Stimulated activated CD4-positive, alpha-beta T cell treated with anti-CD3 and anti-CD28 coated beads, Interleukin-15, amount 100 ng/mL, for 48 hours (primary cell): Measurements from ENCODE around the gene PSMB11.
"Not testable (repeated sequence)": the region's sequence is repeated elsewhere in the genome, so short reads cannot be mapped to it uniquely, and the experiment has no call there.

Source experiments
- DNase-seq, 2 donors: peaks; one replicate each; pipeline ENCODE4 v3.0.0-alpha.2; 2020; ENCODE audit warnings: low read depth in 2 of 2

Gene PSMB11

GRCh38 chr14:23042162-23042965 is at the start of gene PSMB11:
Gene PSMB11, plus strand, starts transcription at chr14:23042212. Its CDS starts 14 bp downstream, at chr14:23042226.
- DNase-seq: no peak

DNA sequence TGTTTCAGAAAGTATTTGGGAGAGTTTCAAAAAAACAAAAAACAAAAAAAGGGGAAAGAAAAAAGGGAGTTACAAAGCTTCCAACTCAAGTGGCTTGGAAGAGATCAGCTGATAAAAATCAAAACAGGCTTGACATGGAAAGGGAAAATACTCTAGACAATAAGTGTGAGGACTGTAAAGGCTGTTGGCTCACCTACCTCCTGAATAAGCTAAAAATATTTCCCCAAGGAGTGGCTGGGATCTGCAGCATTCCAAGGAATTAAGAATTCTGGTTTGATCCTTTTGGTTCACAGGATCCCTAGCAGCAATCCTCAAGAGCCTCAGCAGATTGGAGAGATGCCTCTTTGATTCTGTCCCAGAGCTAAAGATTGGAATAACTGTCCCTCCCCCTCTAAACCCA is 48.5 kb upstream of the PSMB11 start:
- no peak for DNase-seq

GRCh38 chr14:22994762-22995275 is 47.2 kb upstream of the PSMB11 start:
- no peak for DNase-seq

GRCh38 chr14:22995889-22996625 is 46.0 kb upstream of the PSMB11 start:
- DNase-seq: no peak

DNA sequence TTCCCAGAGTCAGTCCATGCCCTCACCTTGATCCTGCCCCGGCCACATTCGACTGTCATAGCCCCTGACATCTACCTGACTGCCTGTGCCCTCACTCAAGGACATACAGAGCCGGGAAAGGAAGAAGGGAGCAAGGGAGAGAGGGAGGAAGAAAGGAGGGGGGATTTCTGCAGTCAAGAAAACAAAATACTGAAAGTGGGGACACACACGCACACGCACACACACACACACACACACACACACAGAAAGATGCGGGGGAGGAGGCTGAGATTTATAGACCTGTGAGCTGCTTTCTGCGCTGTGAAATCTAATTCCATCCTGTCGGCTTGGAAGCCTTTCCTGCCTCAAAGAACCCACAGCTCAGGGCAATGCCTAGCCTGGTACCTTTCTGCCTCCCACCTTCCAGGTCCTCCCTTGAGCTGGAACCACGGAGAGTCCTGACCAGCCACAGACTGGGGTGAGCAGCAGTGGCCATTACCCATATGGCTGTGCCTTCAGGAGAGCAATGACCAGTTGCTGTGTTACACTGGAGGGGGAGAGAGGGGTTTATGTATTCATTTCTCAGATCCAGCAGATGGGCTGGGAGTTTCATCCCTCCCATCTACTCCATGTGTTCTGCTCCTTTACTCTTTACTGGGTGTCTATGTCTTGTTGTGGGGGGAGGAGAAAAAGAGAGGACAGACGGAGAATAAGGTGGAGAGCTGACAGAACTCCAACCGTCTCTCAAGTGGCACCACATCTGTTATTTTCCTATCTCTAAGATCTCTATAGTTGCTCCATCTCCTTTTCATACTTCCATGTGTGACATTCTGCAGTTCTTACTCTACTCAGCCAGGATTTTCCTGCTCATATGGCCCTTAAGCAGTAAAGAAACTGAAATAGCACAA is 45.0 kb upstream of the PSMB11 start:
- DNase-seq: no peak

GRCh38 chr14:22997676-22998323 is 44.2 kb upstream of the PSMB11 start:
- no peak for DNase-seq

DNA sequence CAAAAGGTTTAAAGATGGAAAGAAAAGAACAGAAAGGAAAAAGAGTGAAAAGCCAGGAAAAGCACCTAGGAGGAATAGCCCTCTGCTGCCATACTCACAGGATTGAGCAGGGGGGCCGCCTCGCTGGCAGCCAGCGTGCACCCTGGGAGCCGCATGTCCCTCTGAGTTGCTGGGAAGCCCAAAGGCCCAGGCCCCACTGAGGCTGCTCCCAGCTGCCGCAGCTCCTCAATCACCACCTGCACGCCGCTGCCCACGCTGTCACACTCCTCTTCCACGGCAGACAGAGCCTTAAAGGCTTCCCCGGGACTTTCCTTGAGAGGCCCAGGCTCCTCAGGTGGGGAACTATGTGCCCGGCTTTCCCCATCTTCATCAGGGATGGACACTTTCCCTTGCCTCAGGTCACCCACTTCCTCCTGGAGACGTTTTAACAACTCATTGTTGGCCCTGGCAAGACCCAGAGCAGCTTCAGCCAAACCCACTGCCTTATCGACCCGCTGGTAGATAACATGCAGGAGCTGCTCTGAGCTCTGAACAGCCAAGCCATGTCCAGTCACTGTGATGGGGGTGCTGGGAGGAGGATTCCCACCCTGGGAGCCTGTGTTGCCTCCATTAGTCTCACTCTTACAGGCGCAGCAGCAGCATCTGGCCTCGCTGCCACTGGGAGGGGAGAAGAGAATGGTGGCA is 43.5 kb upstream of the PSMB11 start:
- DNase-seq: no peak

GRCh38 chr14:23000860-23001259 is 41.2 kb upstream of the PSMB11 start:
- DNase-seq: no peak

DNA sequence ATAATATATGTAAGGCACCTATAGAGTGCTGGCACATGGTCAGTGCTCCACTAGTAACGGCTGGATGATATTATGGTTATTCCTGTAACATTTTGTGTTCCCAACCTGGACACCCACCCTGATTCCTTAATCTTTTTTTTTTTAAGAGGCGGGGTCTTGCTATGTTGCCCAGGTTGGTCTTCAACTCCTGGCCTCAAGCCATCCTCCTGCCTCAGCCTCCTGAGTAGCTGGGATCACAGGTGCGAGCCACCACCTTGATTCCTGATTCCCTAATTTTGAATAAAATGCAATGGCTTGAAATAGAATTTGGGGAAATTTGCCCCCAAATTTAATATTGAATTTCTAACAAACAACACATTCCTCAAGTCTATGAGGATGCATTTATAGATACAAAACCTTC is 39.4 kb upstream of the PSMB11 start:
- DNase-seq: no peak

DNA sequence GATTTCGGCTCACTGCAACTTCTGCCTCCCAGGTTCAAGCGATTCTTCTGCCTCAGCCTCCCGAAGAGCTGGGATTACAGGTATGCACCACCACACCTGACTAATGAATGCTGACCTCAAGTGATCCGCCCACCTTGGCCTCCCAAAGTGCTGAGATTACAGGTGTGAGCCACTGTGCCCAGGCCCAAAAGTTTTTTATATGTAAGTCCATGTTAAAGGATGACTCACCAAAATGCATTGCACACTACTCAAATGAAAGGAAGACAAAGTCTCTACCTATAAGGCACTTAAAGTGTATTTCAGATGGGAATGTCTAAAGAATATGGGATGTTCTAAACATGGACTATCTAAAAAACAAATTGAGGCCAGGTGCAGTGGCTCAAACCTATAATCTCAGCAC is 37.7 kb upstream of the PSMB11 start:
- not testable (repeated sequence) for DNase-seq

- no peak for DNase-seq
Measured at GRCh38 chr14:23005451-23006187, 36.4 kb upstream of the PSMB11 start.

- no peak for DNase-seq
Measured at GRCh38 chr14:23006188-23006534, 35.9 kb upstream of the PSMB11 start.

GRCh38 chr14:23006544-23007419 is 35.2 kb upstream of the PSMB11 start:
- DNase-seq: peak; percentile 95 to 97

GRCh38 chr14:23008831-23009230 is 33.2 kb upstream of the PSMB11 start:
- no peak for DNase-seq

DNA sequence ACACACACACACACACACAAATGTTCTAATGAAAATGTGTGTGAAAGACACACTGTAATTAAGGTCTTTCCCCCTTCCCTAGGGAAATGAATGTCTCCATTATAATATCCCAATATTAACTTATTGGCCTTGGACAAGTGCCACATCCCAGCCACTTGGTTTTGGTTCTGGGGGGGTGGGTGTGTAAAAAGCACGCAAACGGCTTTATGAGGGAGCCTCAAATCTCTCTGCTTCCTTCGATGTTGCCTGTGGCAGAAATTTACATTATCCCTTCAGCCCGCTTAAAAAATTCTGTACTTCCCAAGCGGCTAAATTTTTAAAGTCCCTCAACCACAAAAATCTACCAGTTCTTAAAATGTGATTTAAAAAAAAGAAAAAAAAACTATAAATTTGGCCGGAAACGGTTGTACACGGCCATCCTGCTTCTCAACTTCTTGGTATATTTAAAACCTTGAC is 32.5 kb upstream of the PSMB11 start:
- no peak for DNase-seq

DNA sequence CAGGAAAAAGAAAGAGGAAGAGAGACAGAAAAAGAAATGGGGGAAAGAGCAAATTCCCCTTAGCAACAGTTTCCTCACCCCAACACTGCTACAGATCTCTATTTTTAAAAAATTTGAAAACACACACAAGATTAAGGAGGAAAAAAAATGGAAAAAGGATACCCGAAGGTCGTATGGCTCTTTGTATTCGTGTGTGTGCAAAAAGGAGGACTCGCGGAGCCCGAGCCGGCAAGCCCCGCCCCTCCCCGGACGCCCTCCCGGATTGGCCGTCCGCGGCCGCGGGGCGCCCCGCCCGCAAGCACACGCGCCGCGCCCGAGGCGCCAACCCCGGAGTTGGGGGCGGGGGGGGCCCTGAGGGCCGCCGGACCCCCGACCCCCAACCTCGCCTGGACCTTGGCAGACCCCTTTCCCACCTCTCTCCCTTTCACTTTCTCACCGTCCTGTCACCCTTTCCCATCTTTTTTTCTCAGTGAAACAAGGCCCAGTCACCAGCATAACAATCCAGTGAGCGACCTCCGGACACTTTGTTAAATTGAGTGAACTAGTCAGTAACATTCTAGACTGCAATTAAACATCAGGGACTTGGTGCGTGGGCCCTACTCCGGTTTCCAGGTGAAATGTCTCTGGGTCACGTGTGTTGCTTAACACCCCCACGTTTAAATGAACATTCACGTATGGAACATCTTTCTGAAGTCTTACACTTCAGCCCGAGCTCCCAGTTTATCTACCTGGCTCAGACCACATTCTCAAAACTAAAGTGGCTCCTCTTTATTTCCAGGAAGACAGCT is 31.9 kb upstream of the PSMB11 start, which contains the start of gene C14orf93:
Gene C14orf93, minus strand, starts transcription at position 205 of the 788 bp plus-strand sequence. CDS start 11,120 bp downstream, outside the sequence.
- peak; percentile 63 to 83 for DNase-seq

- DNase-seq: no peak
Measured at GRCh38 chr14:23013054-23013748, 28.8 kb upstream of the PSMB11 start.

DNA sequence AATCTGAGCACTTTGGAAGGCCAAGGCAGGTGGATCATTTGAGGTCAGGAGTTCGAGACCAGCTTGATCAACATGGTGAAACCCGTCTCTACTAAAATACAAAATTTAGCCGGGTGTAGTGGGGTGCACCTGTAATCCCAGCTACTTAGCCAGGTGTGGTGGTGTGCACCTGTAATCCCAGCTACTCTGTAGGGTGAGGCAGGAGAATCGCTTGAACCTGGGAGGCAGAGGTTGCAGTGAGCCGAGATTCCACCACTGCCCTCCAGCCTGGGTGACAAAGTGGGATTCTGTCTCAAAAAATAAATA is 28.3 kb upstream of the PSMB11 start:
- DNase-seq: not testable (repeated sequence)
